Ishikawa (cell line): ENCODE measurements around the gene HACD1.

Source experiments
- CEBPB ChIP-seq: IDR thresholded peaks from 2 replicates; pipeline ENCODE4 v1.6.1; 2012
- CREB1 ChIP-seq: IDR thresholded peaks from 2 replicates; pipeline ENCODE4 v1.6.1; 2012; ENCODE audit warnings: low read depth
- EGR1 ChIP-seq: IDR thresholded peaks from 2 replicates; pipeline ENCODE4 v1.6.1; 2012
- EP300 ChIP-seq: IDR thresholded peaks from 2 replicates; pipeline ENCODE4 v1.6.1; 2012; ENCODE audit warnings: borderline replicate concordance
- FOXM1 ChIP-seq: IDR thresholded peaks from 2 replicates; pipeline ENCODE4 v1.6.1; 2012; ENCODE audit warnings: low read depth, borderline replicate concordance
- NFIC ChIP-seq: IDR thresholded peaks from 2 replicates; pipeline ENCODE4 v1.6.1; 2012
- RAD21 ChIP-seq: IDR thresholded peaks from 2 replicates; pipeline ENCODE4 v1.6.1; 2012; ENCODE audit warnings: low read depth
- TAF1 ChIP-seq: IDR thresholded peaks from 2 replicates; pipeline ENCODE4 v1.6.1; 2012; ENCODE audit warnings: low read depth, mild to moderate bottlenecking
- TCF12 ChIP-seq: IDR thresholded peaks from 2 replicates; pipeline ENCODE4 v1.6.1; 2012; ENCODE audit warnings: low read depth
- TEAD4 ChIP-seq: IDR thresholded peaks from 2 replicates; pipeline ENCODE4 v1.6.1; 2012
- USF1 ChIP-seq: IDR thresholded peaks from 2 replicates; pipeline ENCODE4 v1.6.1; 2012
- YY1 ChIP-seq: IDR thresholded peaks from 2 replicates; pipeline ENCODE4 v1.6.1; 2012; ENCODE audit warnings: low read depth
- ZBTB7A ChIP-seq: IDR thresholded peaks from 2 replicates; pipeline ENCODE4 v1.6.1; 2012; ENCODE audit warnings: low read depth
- TF ChIP-seq, protein P1 (sequence below): IDR thresholded peaks from 2 replicates; pipeline ENCODE4 v1.6.1; 2012; ENCODE audit warnings: low read depth, mild to moderate bottlenecking
- TF ChIP-seq, protein P2 (sequence below): IDR thresholded peaks from 2 replicates; pipeline ENCODE4 v1.6.1; 2012

Gene HACD1

DNA sequence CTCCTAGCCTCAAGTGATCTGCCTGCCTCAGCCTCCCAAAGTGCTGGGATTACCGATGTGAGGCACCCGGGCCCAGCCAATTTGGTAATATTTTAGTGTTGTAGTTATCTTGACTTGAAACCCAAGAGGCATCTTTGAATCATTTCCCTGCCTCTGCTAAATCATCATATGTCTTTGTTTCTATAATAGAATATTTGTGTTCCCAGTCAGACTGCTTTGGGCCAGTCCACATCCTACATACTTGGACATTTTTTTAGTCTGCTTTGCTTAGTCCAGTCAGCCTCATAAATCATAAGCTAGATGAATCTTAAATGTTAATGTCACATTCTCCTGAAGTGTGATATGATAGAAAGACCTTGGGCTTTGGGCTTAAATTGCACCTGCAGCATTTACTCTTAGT is 32.7 kb upstream of the HACD1 start:
- TF ChIP-seq ZBTB7A: no peak
- TF ChIP-seq, protein P1, sequence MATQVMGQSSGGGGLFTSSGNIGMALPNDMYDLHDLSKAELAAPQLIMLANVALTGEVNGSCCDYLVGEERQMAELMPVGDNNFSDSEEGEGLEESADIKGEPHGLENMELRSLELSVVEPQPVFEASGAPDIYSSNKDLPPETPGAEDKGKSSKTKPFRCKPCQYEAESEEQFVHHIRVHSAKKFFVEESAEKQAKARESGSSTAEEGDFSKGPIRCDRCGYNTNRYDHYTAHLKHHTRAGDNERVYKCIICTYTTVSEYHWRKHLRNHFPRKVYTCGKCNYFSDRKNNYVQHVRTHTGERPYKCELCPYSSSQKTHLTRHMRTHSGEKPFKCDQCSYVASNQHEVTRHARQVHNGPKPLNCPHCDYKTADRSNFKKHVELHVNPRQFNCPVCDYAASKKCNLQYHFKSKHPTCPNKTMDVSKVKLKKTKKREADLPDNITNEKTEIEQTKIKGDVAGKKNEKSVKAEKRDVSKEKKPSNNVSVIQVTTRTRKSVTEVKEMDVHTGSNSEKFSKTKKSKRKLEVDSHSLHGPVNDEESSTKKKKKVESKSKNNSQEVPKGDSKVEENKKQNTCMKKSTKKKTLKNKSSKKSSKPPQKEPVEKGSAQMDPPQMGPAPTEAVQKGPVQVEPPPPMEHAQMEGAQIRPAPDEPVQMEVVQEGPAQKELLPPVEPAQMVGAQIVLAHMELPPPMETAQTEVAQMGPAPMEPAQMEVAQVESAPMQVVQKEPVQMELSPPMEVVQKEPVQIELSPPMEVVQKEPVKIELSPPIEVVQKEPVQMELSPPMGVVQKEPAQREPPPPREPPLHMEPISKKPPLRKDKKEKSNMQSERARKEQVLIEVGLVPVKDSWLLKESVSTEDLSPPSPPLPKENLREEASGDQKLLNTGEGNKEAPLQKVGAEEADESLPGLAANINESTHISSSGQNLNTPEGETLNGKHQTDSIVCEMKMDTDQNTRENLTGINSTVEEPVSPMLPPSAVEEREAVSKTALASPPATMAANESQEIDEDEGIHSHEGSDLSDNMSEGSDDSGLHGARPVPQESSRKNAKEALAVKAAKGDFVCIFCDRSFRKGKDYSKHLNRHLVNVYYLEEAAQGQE: no peak
- no peak for TF ChIP-seq CEBPB
- TF ChIP-seq TCF12: no peak
- no peak for TF ChIP-seq RAD21
- no peak for TF ChIP-seq FOXM1
- TF ChIP-seq NFIC: no peak
- no peak for TF ChIP-seq EGR1
- no peak for TF ChIP-seq CREB1
- TF ChIP-seq, protein P2, sequence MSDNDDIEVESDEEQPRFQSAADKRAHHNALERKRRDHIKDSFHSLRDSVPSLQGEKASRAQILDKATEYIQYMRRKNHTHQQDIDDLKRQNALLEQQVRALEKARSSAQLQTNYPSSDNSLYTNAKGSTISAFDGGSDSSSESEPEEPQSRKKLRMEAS: no peak
- TF ChIP-seq EP300: no peak
- no peak for TF ChIP-seq TAF1
- no peak for TF ChIP-seq YY1

DNA sequence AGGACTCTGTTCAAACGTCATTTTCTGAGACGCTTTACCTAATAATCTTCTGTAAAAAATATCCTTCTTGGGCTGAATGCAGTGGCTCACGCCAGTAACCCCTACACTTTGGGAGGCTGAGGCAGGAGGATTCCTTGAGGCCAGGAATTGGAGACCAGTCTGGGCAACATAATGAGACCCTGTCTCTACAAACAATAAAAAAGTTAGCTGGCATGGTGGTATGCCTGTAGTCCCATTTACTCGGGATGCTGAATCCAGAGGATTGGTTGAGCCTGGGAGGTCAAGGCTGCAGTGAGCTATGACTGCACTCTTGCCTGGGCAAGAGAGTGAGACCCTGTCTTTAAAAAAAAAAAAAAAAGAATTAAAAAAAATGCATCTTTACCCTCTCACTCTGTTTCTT is 31.9 kb upstream of the HACD1 start:
- TF ChIP-seq USF1 (no peak), EGR1 (no peak), FOXM1 (no peak), TCF12 (no peak)
- TF ChIP-seq, protein P1: no peak

- TF ChIP-seq CREB1: no peak
- no peak for TF ChIP-seq YY1
- no peak for TF ChIP-seq RAD21
- TF ChIP-seq NFIC: no peak
- TF ChIP-seq CEBPB: no peak
- no peak for TF ChIP-seq FOXM1
- TF ChIP-seq EGR1: no peak
- no peak for TF ChIP-seq USF1
- TF ChIP-seq, protein P2: no peak
- no peak for TF ChIP-seq EP300
- TF ChIP-seq, protein P1: no peak
- TF ChIP-seq TCF12: no peak
- TF ChIP-seq TAF1: no peak
- TF ChIP-seq ZBTB7A: no peak
Measured at GRCh38 chr10:17648243-17649035, 31.3 kb upstream of the HACD1 start.

GRCh38 chr10:17647326-17647725 is 30.2 kb upstream of the HACD1 start:
- TF ChIP-seq TAF1: no peak

GRCh38 chr10:17645621-17646345 is 28.6 kb upstream of the HACD1 start:
- TF ChIP-seq TCF12 (no peak), FOXM1 (no peak), CREB1 (no peak), TAF1 (no peak), EGR1 (no peak), EP300 (no peak), RAD21 (no peak), NFIC (no peak), CEBPB (no peak), TEAD4 (no peak), ZBTB7A (no peak), USF1 (no peak), YY1 (no peak)
- TF ChIP-seq, protein P1: no peak
- TF ChIP-seq, protein P2: no peak
